Lower leg skin (tissue), 3 donors: Measurements from ENCODE around the gene LHFPL2.

Source experiments
- POLR2A ChIP-seq, 2 donors: fragments of 450-650 bp; IDR thresholded peaks; one replicate each; pipeline ENCODE4 v1.6.1; 2016 to 2017; ENCODE audit warnings: antibody characterized with exemption in 2 of 2, mild to moderate bottlenecking in 1 of 2, moderate library complexity in 1 of 2
- TF ChIP-seq, protein P1 (sequence below), 3 donors: fragments of 450-650 bp; IDR thresholded peaks; one replicate each; pipeline ENCODE4 v1.5.1; 2016; ENCODE audit warnings: antibody characterized with exemption in 3 of 3, mild to moderate bottlenecking in 3 of 3, moderate library complexity in 2 of 3

DNA sequence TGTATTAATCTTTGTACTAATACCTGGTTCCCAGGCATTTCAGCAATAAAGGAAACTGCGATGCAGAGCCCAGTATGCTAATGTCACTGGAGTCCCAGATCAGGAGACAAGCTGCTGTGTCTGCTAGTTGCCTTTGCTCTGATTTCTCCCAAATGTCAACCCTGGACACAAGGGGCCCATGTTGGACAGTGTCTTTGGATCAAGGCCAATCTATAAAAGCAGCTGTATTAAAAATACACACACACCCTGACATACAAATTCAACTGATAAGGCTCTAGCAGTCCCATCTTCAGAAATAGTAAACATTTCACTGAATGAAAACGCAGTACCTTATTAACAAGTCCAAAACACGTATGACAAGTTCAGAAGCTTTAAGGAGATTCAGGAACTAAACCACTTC, 18.9 kb downstream of the LHFPL2 start:
- TF ChIP-seq, protein P1, sequence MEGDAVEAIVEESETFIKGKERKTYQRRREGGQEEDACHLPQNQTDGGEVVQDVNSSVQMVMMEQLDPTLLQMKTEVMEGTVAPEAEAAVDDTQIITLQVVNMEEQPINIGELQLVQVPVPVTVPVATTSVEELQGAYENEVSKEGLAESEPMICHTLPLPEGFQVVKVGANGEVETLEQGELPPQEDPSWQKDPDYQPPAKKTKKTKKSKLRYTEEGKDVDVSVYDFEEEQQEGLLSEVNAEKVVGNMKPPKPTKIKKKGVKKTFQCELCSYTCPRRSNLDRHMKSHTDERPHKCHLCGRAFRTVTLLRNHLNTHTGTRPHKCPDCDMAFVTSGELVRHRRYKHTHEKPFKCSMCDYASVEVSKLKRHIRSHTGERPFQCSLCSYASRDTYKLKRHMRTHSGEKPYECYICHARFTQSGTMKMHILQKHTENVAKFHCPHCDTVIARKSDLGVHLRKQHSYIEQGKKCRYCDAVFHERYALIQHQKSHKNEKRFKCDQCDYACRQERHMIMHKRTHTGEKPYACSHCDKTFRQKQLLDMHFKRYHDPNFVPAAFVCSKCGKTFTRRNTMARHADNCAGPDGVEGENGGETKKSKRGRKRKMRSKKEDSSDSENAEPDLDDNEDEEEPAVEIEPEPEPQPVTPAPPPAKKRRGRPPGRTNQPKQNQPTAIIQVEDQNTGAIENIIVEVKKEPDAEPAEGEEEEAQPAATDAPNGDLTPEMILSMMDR (IDR thresholded peaks at IDR 0.05): no peak
- no peak for TF ChIP-seq POLR2A (IDR thresholded peaks at IDR 0.05)
